ENCODE results near the gene WDR70.
"Not testable (repeated sequence)": the region's sequence is repeated elsewhere in the genome, so short reads cannot be mapped to it uniquely, and the experiment has no call there.

Gene WDR70

DNA sequence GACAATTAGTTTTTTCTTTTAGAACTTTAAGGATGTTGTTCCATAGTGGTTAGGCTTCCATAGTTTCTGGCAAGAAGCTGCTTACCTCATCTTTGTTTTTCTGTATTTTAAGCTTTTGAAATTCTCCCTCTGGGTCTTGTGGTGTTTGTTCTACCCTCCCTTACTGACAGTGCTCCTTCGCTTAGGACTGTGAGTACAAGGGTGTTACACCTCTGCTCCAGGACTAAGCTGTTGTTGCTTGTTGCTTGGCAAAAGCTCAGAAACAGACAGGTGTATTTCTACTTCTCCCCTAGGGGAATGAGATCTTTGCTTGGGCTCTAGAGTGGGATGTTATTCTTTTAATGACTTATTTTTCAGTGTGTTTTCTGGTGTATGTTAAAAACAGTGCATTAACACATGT lies 225.2 kb downstream of the WDR70 start:
- DNase-seq: no peak
- no peak overlapping the region for H3K4me3 ChIP-seq
- no peak overlapping the region for H3K27ac ChIP-seq
- intact Hi-C loops (cut with DNase I; ENCODE audit: low total_unique reads): no loop called here
- peaks cover 0 to 3% (median under 1%) of the 10 kb centered on the region in 3 donors for H3K36me3 ChIP-seq
- H3K4me1 ChIP-seq: no peaks in the 10 kb centered on the region
- H3K9me3 ChIP-seq: no peaks in the 10 kb centered on the region
- no peaks in the 10 kb centered on the region for H3K27me3 ChIP-seq
- TF ChIP-seq, protein P1, sequence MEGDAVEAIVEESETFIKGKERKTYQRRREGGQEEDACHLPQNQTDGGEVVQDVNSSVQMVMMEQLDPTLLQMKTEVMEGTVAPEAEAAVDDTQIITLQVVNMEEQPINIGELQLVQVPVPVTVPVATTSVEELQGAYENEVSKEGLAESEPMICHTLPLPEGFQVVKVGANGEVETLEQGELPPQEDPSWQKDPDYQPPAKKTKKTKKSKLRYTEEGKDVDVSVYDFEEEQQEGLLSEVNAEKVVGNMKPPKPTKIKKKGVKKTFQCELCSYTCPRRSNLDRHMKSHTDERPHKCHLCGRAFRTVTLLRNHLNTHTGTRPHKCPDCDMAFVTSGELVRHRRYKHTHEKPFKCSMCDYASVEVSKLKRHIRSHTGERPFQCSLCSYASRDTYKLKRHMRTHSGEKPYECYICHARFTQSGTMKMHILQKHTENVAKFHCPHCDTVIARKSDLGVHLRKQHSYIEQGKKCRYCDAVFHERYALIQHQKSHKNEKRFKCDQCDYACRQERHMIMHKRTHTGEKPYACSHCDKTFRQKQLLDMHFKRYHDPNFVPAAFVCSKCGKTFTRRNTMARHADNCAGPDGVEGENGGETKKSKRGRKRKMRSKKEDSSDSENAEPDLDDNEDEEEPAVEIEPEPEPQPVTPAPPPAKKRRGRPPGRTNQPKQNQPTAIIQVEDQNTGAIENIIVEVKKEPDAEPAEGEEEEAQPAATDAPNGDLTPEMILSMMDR (IDR thresholded peaks at IDR 0.05): no peak

DNA sequence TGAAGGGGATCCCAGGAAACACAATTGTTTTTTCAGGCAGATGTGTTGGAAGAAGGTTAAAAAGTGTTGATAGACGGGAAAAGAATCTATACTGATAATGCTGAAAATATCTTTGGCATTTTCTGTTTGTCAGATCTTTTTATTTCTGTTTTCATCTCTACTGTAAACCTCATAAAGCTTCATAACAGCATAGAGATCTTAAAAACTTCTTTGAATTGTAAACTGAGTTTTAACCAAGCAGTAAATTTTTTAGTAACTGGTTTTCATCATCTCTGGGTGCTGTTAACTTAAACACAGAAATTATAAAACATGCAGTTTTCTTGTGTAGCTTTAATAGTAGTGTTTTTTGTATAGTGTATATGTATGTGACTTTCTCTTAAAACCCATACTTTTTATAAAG lies 227.0 kb downstream of the WDR70 start:
- Histone ChIP-seq H3K36me3 (peaks cover 0 to 7% (median 3%) of the 10 kb centered on the region in 3 donors), H3K27ac (no peak overlapping the region), H3K27me3 (no peaks in the 10 kb centered on the region), H3K9me3 (no peaks in the 10 kb centered on the region), H3K4me3 (no peak overlapping the region), H3K4me1 (no peaks in the 10 kb centered on the region)
- intact Hi-C loops (cut with DNase I; ENCODE audit: low total_unique reads): no loop called here
- TF ChIP-seq, protein P1 (IDR thresholded peaks at IDR 0.05): no peak
- DNase-seq: no peak

DNA sequence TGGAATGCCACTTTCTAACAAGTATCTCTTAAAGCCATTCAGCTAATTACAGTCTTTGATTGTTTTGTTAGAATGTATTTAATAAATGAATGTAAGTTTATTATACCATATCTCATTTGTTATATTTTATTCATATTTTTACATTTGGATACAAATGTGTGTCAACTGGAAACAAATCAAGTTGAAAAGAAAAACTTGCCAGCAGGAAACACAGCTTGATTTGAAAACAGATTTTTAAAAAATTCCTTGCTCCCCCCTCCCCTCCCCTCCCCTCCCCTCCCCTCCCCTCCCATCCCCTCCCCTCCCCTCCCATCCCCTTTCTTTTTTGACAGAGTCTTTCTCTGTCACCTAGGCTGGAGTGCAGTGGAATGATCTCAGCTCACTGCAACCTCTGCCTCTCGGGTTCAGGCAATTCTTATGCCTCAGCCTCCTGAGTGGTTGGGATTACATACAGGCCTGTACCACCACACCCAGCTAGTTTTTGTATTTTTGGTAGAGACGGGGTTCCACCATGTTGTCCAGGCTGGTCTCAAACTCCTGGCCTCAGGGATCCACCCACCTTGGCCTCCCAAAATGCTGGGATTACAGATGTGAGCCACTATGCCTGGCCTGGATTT lies 227.6 kb downstream of the WDR70 start:
- peaks cover 0 to 7% (median 3%) of the 10 kb centered on the region in 3 donors for H3K36me3 ChIP-seq
- H3K4me1 ChIP-seq: no peaks in the 10 kb centered on the region
- H3K4me3 ChIP-seq: no peak overlapping the region
- H3K9me3 ChIP-seq: no peaks in the 10 kb centered on the region
- TF ChIP-seq, protein P1 (IDR thresholded peaks at IDR 0.05): no peak
- no peak overlapping the region for H3K27ac ChIP-seq
- intact Hi-C loops (cut with DNase I; ENCODE audit: low total_unique reads): no loop called here
- DNase-seq: no peak
- no peaks in the 10 kb centered on the region for H3K27me3 ChIP-seq

DNA sequence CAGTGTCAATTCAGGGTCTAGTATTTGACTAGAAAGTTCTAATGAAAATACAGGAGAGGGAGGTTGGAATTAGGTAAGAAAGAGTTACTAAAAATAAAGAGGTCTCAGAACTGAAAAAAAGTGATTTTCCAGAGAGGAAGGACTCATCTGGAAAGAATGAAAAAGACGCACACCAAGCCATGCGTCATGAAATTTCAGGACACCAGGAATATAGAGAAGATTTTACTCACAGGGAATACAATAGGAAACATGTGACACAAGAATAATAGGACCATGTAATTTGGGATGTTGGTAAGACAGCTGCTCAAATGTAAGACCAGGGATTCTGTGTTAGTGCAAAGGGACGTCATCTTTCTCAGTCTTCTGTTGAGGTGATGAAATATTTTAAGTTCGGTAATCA lies 236.1 kb downstream of the WDR70 start:
- Histone ChIP-seq H3K9me3 (no peaks in the 10 kb centered on the region), H3K36me3 (peaks cover 0 to 3% (median 0%) of the 10 kb centered on the region in 3 donors), H3K4me1 (peaks cover 0 to 11% (median 0%) of the 10 kb centered on the region in 4 donors), H3K27ac (no peak overlapping the region), H3K27me3 (no peaks in the 10 kb centered on the region), H3K4me3 (no peak overlapping the region)
- intact Hi-C loops (cut with DNase I; ENCODE audit: low total_unique reads): no loop called here
- TF ChIP-seq, protein P1 (IDR thresholded peaks at IDR 0.05): no peak
- no peak for DNase-seq

DNA sequence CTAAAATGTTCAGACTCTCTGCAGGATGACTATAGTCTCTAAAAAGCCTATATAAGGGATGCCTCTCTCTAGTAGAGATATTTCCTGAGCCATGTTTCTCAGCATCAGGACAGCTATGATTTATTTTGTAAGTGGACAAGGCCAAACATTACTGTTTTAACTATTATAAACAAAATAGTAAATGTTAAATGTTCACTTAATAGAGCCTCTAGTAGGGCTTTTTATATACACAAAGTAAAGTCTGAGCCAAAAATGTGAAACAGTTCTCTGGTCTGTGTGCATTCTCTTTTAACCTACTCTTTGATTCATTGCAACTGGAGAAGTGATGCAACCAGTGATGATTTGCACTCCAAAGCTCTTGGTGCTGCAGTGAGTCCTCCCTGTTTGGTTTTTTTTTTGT lies 240.2 kb downstream of the WDR70 start:
- H3K27ac ChIP-seq: no peak overlapping the region
- H3K4me1 ChIP-seq: peaks cover 0 to 11% (median 0%) of the 10 kb centered on the region in 4 donors
- no peak overlapping the region for H3K4me3 ChIP-seq
- peaks cover 0 to 6% (median 3%) of the 10 kb centered on the region in 3 donors for H3K36me3 ChIP-seq
- H3K9me3 ChIP-seq: no peaks in the 10 kb centered on the region
- intact Hi-C loops (cut with DNase I; ENCODE audit: low total_unique reads): no loop called here
- TF ChIP-seq, protein P1 (IDR thresholded peaks at IDR 0.05): no peak
- H3K27me3 ChIP-seq: no peaks in the 10 kb centered on the region
- no peak for DNase-seq

DNA sequence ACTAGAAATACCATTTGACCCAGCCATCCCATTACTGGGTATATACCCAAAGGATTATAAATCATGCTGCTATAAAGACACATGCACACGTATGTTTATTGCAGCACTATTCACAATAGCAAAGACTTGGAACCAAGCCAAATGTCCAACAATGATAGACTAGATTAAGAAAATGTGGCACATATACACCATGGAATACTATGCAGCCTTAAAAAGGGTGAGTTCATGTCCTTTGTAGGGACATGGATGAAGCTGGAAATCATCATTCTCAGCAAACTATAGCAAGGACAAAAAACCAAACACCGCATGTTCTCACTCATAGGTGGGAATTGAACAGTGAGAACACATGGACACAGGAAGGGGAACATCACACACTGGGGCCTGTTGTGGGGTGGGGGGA lies 243.2 kb downstream of the WDR70 start:
- H3K27ac ChIP-seq; H3K4me1 ChIP-seq; H3K27me3 ChIP-seq; H3K4me3 ChIP-seq; DNase-seq; intact Hi-C loops (cut with DNase I; ENCODE audit: low total_unique reads); H3K36me3 ChIP-seq; H3K9me3 ChIP-seq: not testable (repeated sequence)
